Thyroid gland (tissue), 4 donors: ENCODE measurements around the gene MN1. TPM values are rescaled to one million over a fixed set of nuclear protein-coding genes. Genes with fewer than 3 reads are reported as not detected.
A peak's percentile ranks its signal among the peaks of the same experiment; 100 is the strongest.

ENCODE experiments used
- DNase-seq, 2 donors: peaks; one replicate each; pipeline ENCODE4 v3.0.0-alpha.2; 2019
- H3K27ac ChIP-seq, 3 donors: fragments of 200-600 bp; sonication (generic); 1 replicate in 2 of 3; 2 replicates in 1 of 3; pipeline ENCODE4 v1.5.1; 2016 to 2019; ENCODE audit warnings: mild to moderate bottlenecking in 1 of 3, moderate library complexity in 1 of 3
- H3K27me3 ChIP-seq: fragments of 200-600 bp; sonication (generic); one replicate; pipeline ENCODE4 v1.5.1; 2019
- H3K36me3 ChIP-seq, 2 donors: fragments of 200-600 bp; sonication (generic); one replicate each; pipeline ENCODE4 v1.5.1; 2016 to 2019
- H3K4me1 ChIP-seq, 2 donors: fragments of 200-600 bp; sonication (generic); one replicate each; pipeline ENCODE4 v1.5.1; 2017 to 2019
- H3K4me3 ChIP-seq, 3 donors: fragments of 200-600 bp; sonication (generic); replicated peaks in 1 of 3; 1 replicate in 2 of 3; 2 replicates in 1 of 3; pipeline ENCODE4 v1.5.1; 2016; ENCODE audit warnings: mild to moderate bottlenecking in 1 of 3
- H3K9me3 ChIP-seq: fragments of 200-600 bp; sonication (generic); one replicate; pipeline ENCODE4 v1.5.1; 2017
- CTCF ChIP-seq, 6 experiments: fragments of 200-600 bp in 3 of 6; fragments of 450-650 bp in 3 of 6; sonication (generic) in 3 of 6; IDR thresholded peaks; one replicate each; pipeline ENCODE4 v1.5.1; 2016 to 2019; ENCODE audit warnings: antibody characterized with exemption in 6 of 6, mild to moderate bottlenecking in 2 of 6, inconsistent platforms in 1 of 6, moderate library complexity in 1 of 6
- POLR2A ChIP-seq, 2 donors: fragments of 450-650 bp; IDR thresholded peaks; one replicate each; pipeline ENCODE4 v1.6.1; 2017; ENCODE audit warnings: antibody characterized with exemption in 2 of 2, mild to moderate bottlenecking in 2 of 2, moderate library complexity in 1 of 2
- WGBS, 2 donors: methylation state at CpG; one replicate each; pipeline ENCODE4 v1.1.5; 2017; 5-methylcytosine and 5-hydroxymethylcytosine counted together
- intact Hi-C: fragments of 100-400 bp; cut with DNase I; formaldehyde crosslinking; loops from one replicate; pipeline ENCODE4 v1.15.1; 2023
- total RNA-seq, 4 donors: library from RNA; depleted of rRNA; stranded (reverse); fragments of >200 nt; gene quantifications; one replicate each; pipeline ENCODE4 v1.2.3, GENCODE V29; 2016

MN1 gene
- total RNA-seq, 4 donors from 2014 or later, result 2.5 to 4.5 (median 2.9) TPM

DNA sequence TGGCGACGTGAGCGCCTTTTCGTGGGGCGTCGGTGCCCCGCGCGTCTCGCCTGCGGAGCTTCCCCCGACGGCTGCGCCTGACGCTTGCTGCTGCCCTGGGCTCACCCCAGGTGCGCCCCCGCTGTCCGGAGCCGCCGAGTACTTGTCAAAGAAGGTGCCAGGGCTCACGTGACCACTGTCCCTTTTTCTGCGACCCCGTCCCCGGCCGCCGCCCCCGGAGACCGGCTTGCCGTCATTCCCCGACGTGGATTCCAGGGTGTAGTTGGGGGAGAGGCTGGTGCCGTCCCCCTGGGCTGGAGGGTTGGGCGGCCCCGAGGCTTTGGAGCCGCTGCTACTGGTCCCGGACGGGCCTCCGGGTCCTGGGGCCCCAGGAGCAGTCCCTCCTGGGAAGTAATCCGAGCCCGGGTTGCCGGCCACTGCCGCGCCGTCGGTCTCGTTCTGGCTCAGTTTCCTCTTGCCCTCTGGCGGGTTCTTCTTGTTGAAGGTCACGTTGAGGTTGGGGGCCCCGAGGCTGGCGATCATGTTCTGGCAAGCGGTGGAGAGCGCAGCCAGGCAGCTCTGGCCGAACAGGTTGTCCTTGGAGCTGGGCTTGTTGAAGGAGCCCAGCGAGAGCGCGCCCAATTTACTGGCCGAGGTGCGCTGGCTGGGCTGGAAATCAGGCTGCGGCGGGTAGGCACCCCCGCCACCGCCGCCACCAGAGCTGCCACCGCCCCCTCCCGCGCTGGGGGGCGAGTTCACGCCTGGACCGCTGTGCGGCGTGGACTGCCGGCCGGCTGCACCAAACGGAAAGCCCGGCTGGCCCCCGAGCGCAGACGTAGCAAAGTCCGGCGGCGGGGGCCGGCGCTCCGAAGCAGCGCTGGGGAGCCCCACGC, 3.8 kb downstream of the MN1 start:
- Histone ChIP-seq H3K27me3 (no peaks in the 10 kb centered on the region), H3K27ac (peak overlapping the region in 1 of 3 donors; percentile 30), H3K4me1 (peaks cover 17 to 36% of the 10 kb centered on the region in 2 donors), H3K4me3 (no peak overlapping the region), H3K36me3 (no peaks in the 10 kb centered on the region), H3K9me3 (no peaks in the 10 kb centered on the region)
- no peak for TF ChIP-seq POLR2A (IDR thresholded peaks at IDR 0.05)
- no peak for TF ChIP-seq CTCF (IDR thresholded peaks at IDR 0.05)
- intact Hi-C loops, result no loop called here
- 37 to 46% methylated on average over 8 to 30 of the region's 86 CpGs for WGBS, 2 donors
- no peak for DNase-seq

- no peak for DNase-seq
Measured at GRCh38 chr22:27796829-27797519, 4.6 kb downstream of the MN1 start.

DNA sequence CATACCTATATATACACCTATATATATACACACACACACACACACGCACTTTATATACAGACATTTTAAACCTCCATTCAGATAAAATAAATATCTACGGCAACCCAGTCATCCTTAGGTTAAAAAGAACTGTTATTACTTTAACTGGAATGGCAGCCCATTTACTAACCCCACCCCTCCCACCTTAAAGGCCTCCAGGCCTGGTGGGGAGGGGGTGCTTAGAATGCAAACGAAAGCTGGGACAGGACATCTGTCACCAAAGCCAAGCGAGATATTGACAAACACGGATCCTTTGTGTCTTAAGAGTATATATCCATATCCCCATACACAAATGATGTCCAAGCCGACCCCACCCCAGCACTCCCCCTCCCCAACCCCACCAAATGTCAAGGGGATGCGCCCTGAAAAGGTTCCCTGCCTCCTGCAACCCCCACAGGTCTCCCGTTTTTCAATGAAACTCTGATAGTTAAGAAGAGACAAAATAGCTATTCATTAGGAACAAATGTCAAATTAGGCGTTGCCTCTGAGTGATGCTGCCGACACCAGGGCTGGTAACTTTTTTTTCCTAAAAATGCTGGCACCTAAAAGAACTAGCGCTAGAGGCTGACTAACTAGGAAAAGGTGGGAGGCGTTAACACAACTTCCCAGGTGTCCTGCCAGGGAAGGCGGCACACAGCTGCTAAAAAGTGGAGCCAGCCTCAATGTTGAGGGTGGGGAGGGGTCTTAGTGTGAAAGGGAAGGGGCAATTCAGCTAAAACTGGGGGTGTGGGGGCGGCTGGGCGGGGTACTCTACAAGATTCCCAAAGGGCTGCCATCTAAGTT, 5.6 kb downstream of the MN1 start:
- TF ChIP-seq CTCF (IDR thresholded peaks at IDR 0.05) (no peak), POLR2A (IDR thresholded peaks at IDR 0.05) (no peak)
- Histone ChIP-seq H3K4me3 (no peak overlapping the region), H3K27me3 (no peaks in the 10 kb centered on the region), H3K27ac (no peak overlapping the region), H3K4me1 (peaks cover 16 to 30% of the 10 kb centered on the region in 2 donors), H3K36me3 (no peaks in the 10 kb centered on the region), H3K9me3 (no peaks in the 10 kb centered on the region)
- whole genome bisulfite sequencing, 2 donors, result 58 to 69% methylated on average over 15 of the region's 15 CpGs
- no peak for DNase-seq
- intact Hi-C loops, result no loop called here

More at GRCh38 chr22:27796829-27797519, 4.6 kb downstream of the MN1 start:
- TF ChIP-seq POLR2A (IDR thresholded peaks at IDR 0.05), result no peak
- TF ChIP-seq CTCF (IDR thresholded peaks at IDR 0.05), result no peak
- Histone ChIP-seq H3K9me3 (no peaks in the 10 kb centered on the region), H3K27ac (peak overlapping the region in 1 of 3 donors; percentile 30), H3K27me3 (no peaks in the 10 kb centered on the region), H3K36me3 (no peaks in the 10 kb centered on the region), H3K4me1 (peaks cover 17 to 31% of the 10 kb centered on the region in 2 donors), H3K4me3 (no peak overlapping the region)
- WGBS, 2 donors, result 40 to 62% methylated on average over 20 to 34 of the region's 55 CpGs
- intact Hi-C loops, result no loop called here

DNA sequence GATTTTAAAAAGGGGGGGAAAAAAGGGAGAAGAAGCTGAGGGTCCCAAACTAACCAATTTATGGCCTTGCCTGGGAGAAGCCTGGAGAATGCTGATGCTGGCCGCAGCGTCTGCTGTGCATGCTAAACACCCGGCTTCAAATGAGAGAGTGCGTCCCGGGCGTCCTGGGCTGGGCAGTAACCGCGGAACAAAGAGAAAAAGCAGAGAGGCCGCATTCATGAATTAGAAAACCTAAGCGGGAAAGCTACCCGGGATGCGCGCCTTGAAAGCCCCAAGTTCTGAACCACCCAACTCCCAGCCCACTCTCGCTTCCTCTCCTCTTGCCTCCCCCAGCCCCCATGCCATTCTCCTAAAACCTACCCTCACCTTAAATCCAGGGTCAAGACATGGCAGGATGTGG, 6.5 kb downstream of the MN1 start:
- intact Hi-C loops, result no loop called here
- WGBS, 2 donors, result 82 to 83% methylated on average over 14 of the region's 14 CpGs

More for the DNA sequence above, 6.5 kb downstream of the MN1 start:
- H3K4me3 ChIP-seq, result no peak overlapping the region
- DNase-seq, result no peak
- no peak overlapping the region for H3K27ac ChIP-seq
- H3K4me1 ChIP-seq, result peaks cover 8 to 22% of the 10 kb centered on the region in 2 donors
- no peaks in the 10 kb centered on the region for H3K9me3 ChIP-seq
- no peaks in the 10 kb centered on the region for H3K36me3 ChIP-seq
- TF ChIP-seq POLR2A (IDR thresholded peaks at IDR 0.05), result no peak
- no peak for TF ChIP-seq CTCF (IDR thresholded peaks at IDR 0.05)
- no peaks in the 10 kb centered on the region for H3K27me3 ChIP-seq
